ENCODE results near the gene ZNF532. TPM values are rescaled to one million over a fixed set of nuclear protein-coding genes. Genes with fewer than 3 reads are reported as not detected.

ZNF532 gene
- total RNA-seq, 2 experiments from 2014 or later, result 0.50 to 0.91 TPM

DNA sequence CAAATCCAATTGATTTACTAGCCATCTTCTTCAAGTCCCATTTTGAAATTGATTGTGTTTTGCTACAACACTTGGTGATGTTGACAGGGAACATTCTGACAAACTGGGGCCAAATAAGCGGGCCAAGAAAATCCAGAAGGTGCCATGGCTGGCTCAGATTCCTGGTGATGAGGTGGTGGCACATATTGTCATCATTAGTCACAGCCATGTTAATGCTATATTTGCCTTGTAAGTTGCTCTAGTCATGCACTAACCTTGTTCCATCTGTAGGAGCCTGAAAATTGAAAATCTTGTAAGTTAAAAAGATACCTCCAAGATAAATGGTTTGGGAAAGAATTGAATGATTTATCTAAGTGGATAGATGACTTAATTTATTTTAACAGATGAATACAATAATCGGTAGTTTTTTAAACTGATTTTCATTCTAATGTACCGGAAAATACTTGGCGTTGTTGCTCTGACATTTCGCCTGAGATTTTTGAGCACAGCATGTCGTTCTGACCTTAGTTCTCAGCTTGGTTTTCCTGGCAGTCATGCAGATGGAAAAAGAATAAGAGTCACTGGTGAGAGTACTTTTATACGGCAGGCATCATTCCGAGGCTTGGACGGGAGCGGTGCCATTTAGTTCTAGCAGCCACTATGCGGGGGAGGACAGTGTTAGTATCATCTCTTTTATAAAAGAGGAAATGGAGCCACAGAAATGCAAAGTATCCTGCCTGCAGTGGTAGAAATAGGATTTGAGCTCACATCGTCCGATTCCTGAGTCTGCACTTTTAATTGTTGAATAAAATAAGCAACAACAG, 133.9 kb downstream of the ZNF532 start:
- DNase-seq (no peak), ATAC-seq (no peak)
- Mint-ChIP-seq H3K27me3 (ENCODE audit: low read depth) (peaks cover under 1% of the 10 kb centered on the region), H3K27ac (no peak overlapping the region), H3K36me3 (ENCODE audit: low read depth) (no peaks in the 10 kb centered on the region), H3K4me1 (ENCODE audit: low read depth) (no peaks in the 10 kb centered on the region), H3K9me3 (ENCODE audit: insufficient read depth) (no peaks in the 10 kb centered on the region), H3K4me3 (no peak overlapping the region)
- CTCF ChIA-PET, result no interaction called here
- POLR2A ChIA-PET, result no interaction called here

DNA sequence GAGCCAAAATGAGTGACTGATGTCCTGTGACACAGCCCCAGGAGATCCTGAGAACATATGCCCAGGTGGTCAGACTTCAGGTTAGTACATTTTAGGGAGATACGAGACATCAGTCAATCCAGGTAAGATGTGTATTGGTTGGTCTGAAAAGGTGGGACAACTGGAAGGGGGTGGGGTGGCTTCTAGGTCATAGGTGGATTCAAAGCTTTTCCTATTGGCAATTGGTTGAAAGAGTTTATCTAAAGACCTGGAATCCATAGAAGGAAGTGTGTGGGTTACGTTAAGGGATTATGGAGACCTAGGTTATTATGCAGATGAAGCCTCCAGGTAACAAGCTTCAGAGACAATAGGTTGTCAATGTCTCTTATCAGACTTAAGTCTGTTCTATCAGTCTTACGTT, 136.5 kb downstream of the ZNF532 start:
- H3K27ac Mint-ChIP-seq, result no peak overlapping the region
- ATAC-seq (no peak), DNase-seq (no peak)
- no peaks in the 10 kb centered on the region for H3K36me3 Mint-ChIP-seq (ENCODE audit: low read depth)
- no peaks in the 10 kb centered on the region for H3K27me3 Mint-ChIP-seq (ENCODE audit: low read depth)
- no peak overlapping the region for H3K4me3 Mint-ChIP-seq
- ChIA-PET POLR2A (no interaction called here), CTCF (no interaction called here)
- no peaks in the 10 kb centered on the region for H3K9me3 Mint-ChIP-seq (ENCODE audit: insufficient read depth)
- H3K4me1 Mint-ChIP-seq (ENCODE audit: low read depth), result no peaks in the 10 kb centered on the region

- no peaks in the 10 kb centered on the region for H3K9me3 Mint-ChIP-seq (ENCODE audit: insufficient read depth)
- no peaks in the 10 kb centered on the region for H3K27me3 Mint-ChIP-seq (ENCODE audit: low read depth)
- no peak overlapping the region for H3K4me3 Mint-ChIP-seq
- no peak for DNase-seq
- no peaks in the 10 kb centered on the region for H3K36me3 Mint-ChIP-seq (ENCODE audit: low read depth)
- no peak overlapping the region for H3K27ac Mint-ChIP-seq
- no peaks in the 10 kb centered on the region for H3K4me1 Mint-ChIP-seq (ENCODE audit: low read depth)
- CTCF ChIA-PET, result no interaction called here
- ATAC-seq, result no peak
- POLR2A ChIA-PET, result no interaction called here
Measured at GRCh38 chr18:59001721-59002120, 137.0 kb downstream of the ZNF532 start.

GRCh38 chr18:59002974-59003594, 138.4 kb downstream of the ZNF532 start:
- H3K27ac Mint-ChIP-seq, result no peak overlapping the region
- peaks cover 2% of the 10 kb centered on the region for H3K27me3 Mint-ChIP-seq (ENCODE audit: low read depth)
- no peaks in the 10 kb centered on the region for H3K36me3 Mint-ChIP-seq (ENCODE audit: low read depth)
- H3K4me3 Mint-ChIP-seq, result no peak overlapping the region
- POLR2A ChIA-PET, result no interaction called here
- CTCF ChIA-PET, result no interaction called here
- no peak for DNase-seq
- H3K9me3 Mint-ChIP-seq (ENCODE audit: insufficient read depth), result no peaks in the 10 kb centered on the region
- ATAC-seq, result no peak
- no peaks in the 10 kb centered on the region for H3K4me1 Mint-ChIP-seq (ENCODE audit: low read depth)

DNA sequence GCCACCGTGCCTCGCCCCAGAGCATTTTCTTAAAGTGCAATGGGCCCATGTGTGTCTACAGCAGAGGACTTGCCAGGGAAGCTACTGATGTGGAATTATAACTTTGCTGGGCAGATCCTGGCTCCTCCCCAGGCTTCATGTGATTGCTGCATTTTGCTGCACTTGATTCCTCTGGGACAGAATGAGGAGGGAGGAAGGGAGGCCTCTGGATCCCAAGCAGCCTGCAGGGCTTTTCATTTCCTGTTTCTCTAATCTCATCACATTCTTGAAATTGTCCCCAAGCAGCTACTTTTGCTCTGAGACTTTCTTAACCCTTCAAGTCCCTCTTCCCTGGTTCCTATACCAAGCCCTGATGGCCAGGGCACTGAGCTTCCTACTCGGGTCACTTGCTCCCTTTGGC, 140.6 kb downstream of the ZNF532 start:
- ATAC-seq (no peak), DNase-seq (no peak)
- Mint-ChIP-seq H3K4me3 (no peak overlapping the region), H3K27ac (no peak overlapping the region), H3K27me3 (ENCODE audit: low read depth) (peaks cover 2% of the 10 kb centered on the region), H3K36me3 (ENCODE audit: low read depth) (no peaks in the 10 kb centered on the region), H3K9me3 (ENCODE audit: insufficient read depth) (no peaks in the 10 kb centered on the region), H3K4me1 (ENCODE audit: low read depth) (no peaks in the 10 kb centered on the region)
- ChIA-PET CTCF (no interaction called here), POLR2A (no interaction called here)

DNA sequence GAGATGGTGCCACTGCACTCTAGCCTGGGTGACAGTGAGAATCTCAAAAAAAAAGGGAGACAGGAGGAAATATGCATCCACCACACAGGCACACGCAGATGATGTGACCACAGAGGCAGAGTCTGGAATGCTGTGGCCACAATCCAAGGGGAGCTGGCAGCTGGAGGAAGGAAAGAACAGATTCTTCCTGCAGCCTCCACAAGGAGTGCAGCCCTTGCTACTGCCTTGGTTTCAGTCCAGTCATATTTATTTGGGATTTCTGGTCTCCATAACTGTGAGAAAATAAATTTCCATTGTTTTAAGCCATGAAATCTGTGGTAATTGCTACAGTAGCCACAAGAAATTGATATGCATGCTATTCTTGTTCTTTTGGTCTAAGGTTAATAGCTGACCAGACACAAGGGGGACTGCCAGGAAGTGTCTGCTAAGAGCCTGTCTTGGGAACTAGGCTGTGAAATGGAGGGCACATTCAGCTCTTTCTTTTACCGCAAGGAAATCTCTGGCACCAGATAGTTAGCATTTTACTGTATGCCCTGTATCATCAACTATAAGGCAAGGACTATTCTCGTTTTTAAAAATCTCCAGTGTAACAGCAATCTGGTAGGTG, 141.9 kb downstream of the ZNF532 start:
- CTCF ChIA-PET, result no interaction called here
- H3K4me1 Mint-ChIP-seq (ENCODE audit: low read depth), result no peaks in the 10 kb centered on the region

DNA sequence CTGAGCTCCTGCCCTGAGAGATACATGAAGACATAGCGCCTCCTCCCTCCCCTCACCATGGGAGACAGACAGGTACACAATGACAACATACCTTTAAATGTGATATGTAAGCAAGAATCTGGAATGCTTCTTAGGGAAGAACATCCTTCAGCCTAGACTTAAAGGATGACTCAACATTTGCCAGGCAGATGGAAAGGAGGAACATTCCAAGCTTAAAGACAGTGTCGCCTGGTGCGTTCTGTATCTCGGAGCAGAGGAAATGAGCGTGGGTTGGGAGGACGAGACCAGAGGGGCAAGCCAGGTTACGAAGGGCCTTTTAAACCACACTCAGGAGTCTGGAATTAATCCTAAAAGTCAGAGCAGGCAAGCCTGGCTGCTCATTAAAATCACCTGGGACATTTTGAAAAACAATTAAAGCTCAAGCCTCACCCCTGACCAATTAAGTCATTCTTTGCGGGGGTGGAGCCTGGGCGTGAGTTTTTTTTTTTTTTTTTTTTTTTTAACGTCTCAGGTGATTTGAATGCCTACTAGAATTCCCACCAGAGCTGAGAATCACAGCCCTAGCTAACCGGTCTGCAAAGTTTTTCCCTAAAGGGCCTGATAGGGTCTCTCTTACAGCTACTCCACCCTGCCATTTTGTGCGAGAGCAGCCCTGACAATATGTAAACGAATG, 143.8 kb downstream of the ZNF532 start:
- no peaks in the 10 kb centered on the region for H3K4me1 Mint-ChIP-seq (ENCODE audit: low read depth)
- no peak overlapping the region for H3K27ac Mint-ChIP-seq
- H3K36me3 Mint-ChIP-seq (ENCODE audit: low read depth), result no peaks in the 10 kb centered on the region
- DNase-seq (no peak), ATAC-seq (no peak)
- peaks cover 4% of the 10 kb centered on the region for H3K27me3 Mint-ChIP-seq (ENCODE audit: low read depth)
- no peak overlapping the region for H3K4me3 Mint-ChIP-seq
- ChIA-PET POLR2A (no interaction called here), CTCF (no interaction called here)
- H3K9me3 Mint-ChIP-seq (ENCODE audit: insufficient read depth), result no peaks in the 10 kb centered on the region

More for the DNA sequence above, 141.9 kb downstream of the ZNF532 start:
- no peaks in the 10 kb centered on the region for H3K9me3 Mint-ChIP-seq (ENCODE audit: insufficient read depth)
- DNase-seq (no peak), ATAC-seq (no peak)
- POLR2A ChIA-PET, result no interaction called here
- no peak overlapping the region for H3K27ac Mint-ChIP-seq
- no peak overlapping the region for H3K4me3 Mint-ChIP-seq
- H3K27me3 Mint-ChIP-seq (ENCODE audit: low read depth), result peaks cover 2% of the 10 kb centered on the region
- no peaks in the 10 kb centered on the region for H3K36me3 Mint-ChIP-seq (ENCODE audit: low read depth)

GRCh38 chr18:59009846-59010245, 145.2 kb downstream of the ZNF532 start:
- POLR2A ChIA-PET, result no interaction called here
- CTCF ChIA-PET, result no interaction called here
- ATAC-seq, result no peak

GRCh38 chr18:59011289-59011688, 146.6 kb downstream of the ZNF532 start:
- CTCF ChIA-PET, result no interaction called here
- Mint-ChIP-seq H3K27me3 (ENCODE audit: low read depth) (peaks cover 10% of the 10 kb centered on the region), H3K4me3 (no peak overlapping the region), H3K9me3 (ENCODE audit: insufficient read depth) (no peaks in the 10 kb centered on the region), H3K4me1 (ENCODE audit: low read depth) (no peaks in the 10 kb centered on the region), H3K27ac (no peak overlapping the region), H3K36me3 (ENCODE audit: low read depth) (no peaks in the 10 kb centered on the region)
- ATAC-seq (no peak), DNase-seq (no peak)
- POLR2A ChIA-PET, result no interaction called here

More at GRCh38 chr18:59009846-59010245, 145.2 kb downstream of the ZNF532 start:
- Mint-ChIP-seq H3K4me1 (ENCODE audit: low read depth) (no peaks in the 10 kb centered on the region), H3K27me3 (ENCODE audit: low read depth) (peaks cover 6% of the 10 kb centered on the region), H3K36me3 (ENCODE audit: low read depth) (no peaks in the 10 kb centered on the region), H3K27ac (no peak overlapping the region), H3K4me3 (no peak overlapping the region), H3K9me3 (ENCODE audit: insufficient read depth) (no peaks in the 10 kb centered on the region)
- DNase-seq, result no peak

- H3K27me3 Mint-ChIP-seq (ENCODE audit: low read depth), result peaks cover 10% of the 10 kb centered on the region
- POLR2A ChIA-PET, result no interaction called here
- CTCF ChIA-PET, result no interaction called here
- H3K27ac Mint-ChIP-seq, result no peak overlapping the region
- H3K9me3 Mint-ChIP-seq (ENCODE audit: insufficient read depth), result no peaks in the 10 kb centered on the region
- ATAC-seq, result no peak
- no peaks in the 10 kb centered on the region for H3K4me1 Mint-ChIP-seq (ENCODE audit: low read depth)
- DNase-seq, result no peak
- H3K4me3 Mint-ChIP-seq, result no peak overlapping the region
- no peaks in the 10 kb centered on the region for H3K36me3 Mint-ChIP-seq (ENCODE audit: low read depth)
Measured at GRCh38 chr18:59011786-59012185, 147.1 kb downstream of the ZNF532 start.

- H3K4me1 Mint-ChIP-seq (ENCODE audit: low read depth), result no peaks in the 10 kb centered on the region
- H3K4me3 Mint-ChIP-seq, result no peak overlapping the region
- peaks cover 15% of the 10 kb centered on the region for H3K27me3 Mint-ChIP-seq (ENCODE audit: low read depth)
- ChIA-PET CTCF (interaction anchor here (1.4 kb wide), 1 partner anchor 57 kb away, joined by 4 read pairs; no protein-coding TSS in a partner anchor), POLR2A (interaction anchor here (0.6 kb wide), 1 partner anchor 105 kb away, joined by 3 read pairs; no protein-coding TSS in a partner anchor)
- no peaks in the 10 kb centered on the region for H3K36me3 Mint-ChIP-seq (ENCODE audit: low read depth)
- H3K9me3 Mint-ChIP-seq (ENCODE audit: insufficient read depth), result no peaks in the 10 kb centered on the region
- ATAC-seq (no peak), DNase-seq (no peak)
- H3K27ac Mint-ChIP-seq, result no peak overlapping the region
Measured at GRCh38 chr18:59012815-59013705, 148.4 kb downstream of the ZNF532 start.

Measured in activated CD8-positive, alpha-beta T cell treated with anti-CD3 and anti-CD28 coated beads, Interleukin-2, amount 10 ng/mL, durations not matched to agents 7 days and 5 days (primary cell).